HEK293 (cell line): ENCODE data around the gene ACTG2.

Experiments used
- SP2 ChIP-seq: fragments of 450-650 bp; formaldehyde crosslinking; IDR thresholded peaks from 2 replicates; pipeline ENCODE4 v1.5.1; 2016; ENCODE audit warnings: missing biosample characterization, missing genetic modification characterization
- ZBTB20 ChIP-seq: fragments of 450-650 bp; formaldehyde crosslinking; IDR thresholded peaks from 2 replicates; pipeline ENCODE4 v1.5.1; 2016; ENCODE audit warnings: missing biosample characterization, missing genetic modification characterization
- ZNF639 ChIP-seq: fragments of 450-650 bp; formaldehyde crosslinking; IDR thresholded peaks from 2 replicates; pipeline ENCODE4 v1.5.1; 2016; ENCODE audit warnings: missing biosample characterization, missing genetic modification characterization
- TF ChIP-seq, protein P1 (sequence below): fragments of 450-650 bp; formaldehyde crosslinking; IDR thresholded peaks from 2 replicates; pipeline ENCODE4 v1.5.1; 2016; ENCODE audit warnings: missing biosample characterization, missing genetic modification characterization
- TF ChIP-seq, protein P2 (sequence below): IDR thresholded peaks from 2 replicates; pipeline ENCODE4 v1.6.1; 2011; ENCODE audit warnings: mild to moderate bottlenecking, low read depth, low read length, borderline replicate concordance
- TF ChIP-seq, protein P3 (sequence below): fragments of 450-650 bp; formaldehyde crosslinking; optimal IDR thresholded peaks from 2 replicates; pipeline ENCODE3; 2016; ENCODE audit warnings: missing biosample characterization, mild to moderate bottlenecking, missing genetic modification characterization

DNA sequence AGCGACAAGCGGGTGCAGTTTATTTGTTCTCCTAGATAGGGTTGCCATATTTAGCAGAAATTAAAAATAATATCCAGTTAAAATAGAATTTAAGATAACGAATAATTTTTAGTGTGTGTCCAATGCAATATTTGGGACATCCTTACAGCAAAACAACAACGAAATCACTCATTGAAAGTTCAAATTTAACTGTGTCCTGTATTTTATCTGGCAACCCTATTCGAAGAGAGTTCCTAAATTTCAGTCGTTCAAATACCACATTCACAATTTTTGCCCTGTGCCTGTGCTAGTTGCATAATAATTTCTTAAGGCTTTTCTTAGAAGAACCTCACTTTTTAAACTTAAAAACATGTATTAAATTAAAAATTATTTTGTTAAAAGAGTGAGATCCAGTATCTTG lies 34.5 kb downstream of the ACTG2 start:
- TF ChIP-seq, protein P1, sequence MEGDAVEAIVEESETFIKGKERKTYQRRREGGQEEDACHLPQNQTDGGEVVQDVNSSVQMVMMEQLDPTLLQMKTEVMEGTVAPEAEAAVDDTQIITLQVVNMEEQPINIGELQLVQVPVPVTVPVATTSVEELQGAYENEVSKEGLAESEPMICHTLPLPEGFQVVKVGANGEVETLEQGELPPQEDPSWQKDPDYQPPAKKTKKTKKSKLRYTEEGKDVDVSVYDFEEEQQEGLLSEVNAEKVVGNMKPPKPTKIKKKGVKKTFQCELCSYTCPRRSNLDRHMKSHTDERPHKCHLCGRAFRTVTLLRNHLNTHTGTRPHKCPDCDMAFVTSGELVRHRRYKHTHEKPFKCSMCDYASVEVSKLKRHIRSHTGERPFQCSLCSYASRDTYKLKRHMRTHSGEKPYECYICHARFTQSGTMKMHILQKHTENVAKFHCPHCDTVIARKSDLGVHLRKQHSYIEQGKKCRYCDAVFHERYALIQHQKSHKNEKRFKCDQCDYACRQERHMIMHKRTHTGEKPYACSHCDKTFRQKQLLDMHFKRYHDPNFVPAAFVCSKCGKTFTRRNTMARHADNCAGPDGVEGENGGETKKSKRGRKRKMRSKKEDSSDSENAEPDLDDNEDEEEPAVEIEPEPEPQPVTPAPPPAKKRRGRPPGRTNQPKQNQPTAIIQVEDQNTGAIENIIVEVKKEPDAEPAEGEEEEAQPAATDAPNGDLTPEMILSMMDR (tag by site-specific recombination): no peak
- TF ChIP-seq ZBTB20 (tag by site-specific recombination) (no peak), ZNF639 (tag by site-specific recombination) (no peak), SP2 (no peak)
- TF ChIP-seq, protein P2, sequence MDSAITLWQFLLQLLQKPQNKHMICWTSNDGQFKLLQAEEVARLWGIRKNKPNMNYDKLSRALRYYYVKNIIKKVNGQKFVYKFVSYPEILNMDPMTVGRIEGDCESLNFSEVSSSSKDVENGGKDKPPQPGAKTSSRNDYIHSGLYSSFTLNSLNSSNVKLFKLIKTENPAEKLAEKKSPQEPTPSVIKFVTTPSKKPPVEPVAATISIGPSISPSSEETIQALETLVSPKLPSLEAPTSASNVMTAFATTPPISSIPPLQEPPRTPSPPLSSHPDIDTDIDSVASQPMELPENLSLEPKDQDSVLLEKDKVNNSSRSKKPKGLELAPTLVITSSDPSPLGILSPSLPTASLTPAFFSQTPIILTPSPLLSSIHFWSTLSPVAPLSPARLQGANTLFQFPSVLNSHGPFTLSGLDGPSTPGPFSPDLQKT: no peak
- TF ChIP-seq, protein P3, sequence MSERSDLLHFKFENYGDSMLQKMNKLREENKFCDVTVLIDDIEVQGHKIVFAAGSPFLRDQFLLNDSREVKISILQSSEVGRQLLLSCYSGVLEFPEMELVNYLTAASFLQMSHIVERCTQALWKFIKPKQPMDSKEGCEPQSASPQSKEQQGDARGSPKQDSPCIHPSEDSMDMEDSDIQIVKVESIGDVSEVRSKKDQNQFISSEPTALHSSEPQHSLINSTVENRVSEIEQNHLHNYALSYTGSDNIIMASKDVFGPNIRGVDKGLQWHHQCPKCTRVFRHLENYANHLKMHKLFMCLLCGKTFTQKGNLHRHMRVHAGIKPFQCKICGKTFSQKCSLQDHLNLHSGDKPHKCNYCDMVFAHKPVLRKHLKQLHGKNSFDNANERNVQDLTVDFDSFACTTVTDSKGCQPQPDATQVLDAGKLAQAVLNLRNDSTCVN (tag by site-specific recombination): no peak
